PFSK-1 (cell line): Measurements from ENCODE around the gene EGF.

ENCODE experiments used
- POLR2AphosphoS5 ChIP-seq: IDR thresholded peaks from 2 replicates; pipeline ENCODE4 v1.6.1; 2012; ENCODE audit warnings: low read depth, mild to moderate bottlenecking, control low read depth, low read length, moderate library complexity
- REST ChIP-seq, 2 experiments: IDR thresholded peaks; 2 replicates each; pipeline versions ENCODE4 v1.6.1 to v1.8.0; 2011 to 2012; ENCODE audit warnings: low read depth in 2 of 2, low read length in 2 of 2, control low read depth in 1 of 2, inconsistent platforms in 1 of 2, mild to moderate bottlenecking in 1 of 2, moderate library complexity in 1 of 2; ENCODE audit not compliant: insufficient read depth in 1 of 2
- SIN3A ChIP-seq: IDR thresholded peaks from 2 replicates; pipeline ENCODE4 v1.6.1; 2012; ENCODE audit warnings: mild to moderate bottlenecking, low read length, moderate library complexity, borderline replicate concordance; ENCODE audit not compliant: insufficient read depth
- TAF1 ChIP-seq: IDR thresholded peaks from 2 replicates; pipeline ENCODE4 v1.6.1; 2012; ENCODE audit warnings: low read length, control low read depth, borderline replicate concordance; ENCODE audit not compliant: insufficient read depth

DNA sequence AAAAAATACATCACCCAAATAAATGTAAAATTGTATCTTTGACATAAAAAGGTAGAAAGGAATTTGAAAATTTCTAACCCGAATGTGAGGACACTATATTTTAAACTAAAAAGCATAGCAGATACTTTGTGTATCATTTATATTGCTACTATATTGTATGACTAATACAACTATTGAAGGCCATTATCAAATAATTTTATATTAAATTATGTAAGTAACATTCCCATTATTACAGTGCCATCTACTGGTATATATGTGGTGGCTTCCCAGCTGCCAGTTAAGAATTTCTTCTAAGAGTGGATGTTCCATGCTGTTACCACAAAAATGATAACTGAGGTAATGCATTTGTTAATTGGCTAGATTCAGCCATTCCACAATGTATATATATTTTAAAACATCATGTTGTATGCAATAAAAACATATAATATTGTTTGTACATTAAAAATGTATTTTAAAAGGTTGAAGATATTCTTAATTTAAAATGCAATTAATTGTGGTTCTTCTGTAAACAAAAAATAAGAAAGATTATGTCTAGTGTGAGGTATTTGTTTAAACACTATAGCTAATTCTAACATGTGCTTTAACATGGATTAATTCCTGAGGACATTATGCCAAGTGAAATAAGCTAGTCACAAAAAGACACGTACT lies 65.3 kb downstream of the EGF start:
- no peak for TF ChIP-seq SIN3A
- no peak for TF ChIP-seq REST (IDR thresholded peaks at IDR 0.05; ENCODE audit: insufficient read depth in 1 of 2, low read depth in 2 of 2, low read length in 2 of 2)
- no peak for TF ChIP-seq POLR2AphosphoS5
- TF ChIP-seq TAF1, result no peak
